HG03354 (cell line): Measurements from ENCODE around the gene MPPED1.

Experiments
- ATAC-seq: cut with Tn5 transposase; IDR thresholded peaks from one replicate; pipeline ENCODE4 v1.9.1; 2021; ENCODE audit warnings: mild to moderate bottlenecking; ENCODE audit not compliant: unreplicated experiment, poor library complexity, severe bottlenecking

Gene MPPED1

GRCh38 chr22:43510281-43511070 is 98.7 kb downstream of the MPPED1 start:
- no peak for ATAC-seq

DNA sequence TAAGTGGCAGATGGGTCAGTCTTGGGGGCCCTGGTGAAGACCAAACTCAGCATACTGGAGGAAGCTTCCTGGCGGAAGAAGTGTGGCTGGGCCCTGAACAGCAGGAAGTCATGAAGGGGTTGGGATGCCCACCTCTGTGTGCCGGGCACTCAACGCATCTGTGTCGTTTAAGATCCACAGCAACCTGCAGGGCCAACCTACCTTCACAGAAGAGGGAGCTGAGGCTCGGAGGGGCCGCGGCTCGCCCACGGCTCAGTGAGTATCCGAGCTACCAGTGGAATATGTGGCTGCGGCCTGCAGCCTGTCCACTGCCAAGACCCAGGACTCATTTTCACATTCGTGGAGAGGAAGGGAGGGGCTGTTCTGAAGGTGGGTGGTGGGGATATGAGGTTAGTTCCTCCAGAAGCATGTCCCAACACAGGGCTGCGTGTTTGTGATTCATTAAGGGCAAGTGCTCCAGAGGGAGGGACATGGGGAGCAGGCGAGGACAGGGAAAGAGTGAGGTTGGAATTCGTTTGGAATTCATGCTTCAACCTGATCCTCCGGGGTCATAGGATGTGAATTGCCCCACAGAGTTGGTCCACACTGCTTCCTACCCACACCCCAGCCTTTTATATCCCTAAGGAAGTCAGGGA is 99.6 kb downstream of the MPPED1 start:
- ATAC-seq, result no peak

- no peak for ATAC-seq
These were observed 100.5 kb downstream of the MPPED1 start for GRCh38 chr22:43512279-43512678.

DNA sequence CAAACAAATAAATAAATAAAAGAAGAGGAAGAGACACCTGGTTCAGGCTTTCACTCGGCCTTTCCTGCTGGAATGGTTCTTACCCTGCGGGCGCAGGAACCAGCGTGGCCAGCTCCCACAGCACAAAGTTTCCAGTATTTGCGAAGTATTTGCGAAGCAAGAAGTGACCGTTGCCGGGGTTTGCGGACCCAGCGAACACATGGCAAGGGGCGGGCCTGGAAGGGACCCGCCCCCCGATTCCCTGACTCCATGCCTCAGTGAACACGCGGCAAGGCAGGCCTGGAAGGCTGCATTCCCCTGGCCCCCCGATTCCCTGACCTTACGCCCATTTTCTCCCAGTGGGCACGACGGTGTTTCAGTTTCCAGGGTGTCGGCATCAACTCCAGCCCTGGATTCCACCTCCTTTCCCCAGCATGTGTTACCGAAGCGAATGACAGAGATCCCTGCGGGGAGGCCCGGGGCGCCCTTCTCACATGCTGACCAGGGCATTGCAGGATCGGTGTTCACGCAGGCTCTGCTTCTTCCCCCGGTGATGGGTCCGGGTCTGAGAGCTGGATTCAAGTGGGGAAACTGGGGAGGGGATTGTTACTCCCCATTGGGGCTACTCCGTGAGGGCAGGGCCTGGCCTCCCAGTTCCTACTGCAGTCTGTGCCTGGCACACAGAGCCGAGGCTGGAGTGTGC is 102.8 kb downstream of the MPPED1 start:
- no peak for ATAC-seq

GRCh38 chr22:43515411-43515810 is 103.6 kb downstream of the MPPED1 start:
- ATAC-seq, result no peak

GRCh38 chr22:43515902-43516301 is 104.1 kb downstream of the MPPED1 start:
- no peak for ATAC-seq

DNA sequence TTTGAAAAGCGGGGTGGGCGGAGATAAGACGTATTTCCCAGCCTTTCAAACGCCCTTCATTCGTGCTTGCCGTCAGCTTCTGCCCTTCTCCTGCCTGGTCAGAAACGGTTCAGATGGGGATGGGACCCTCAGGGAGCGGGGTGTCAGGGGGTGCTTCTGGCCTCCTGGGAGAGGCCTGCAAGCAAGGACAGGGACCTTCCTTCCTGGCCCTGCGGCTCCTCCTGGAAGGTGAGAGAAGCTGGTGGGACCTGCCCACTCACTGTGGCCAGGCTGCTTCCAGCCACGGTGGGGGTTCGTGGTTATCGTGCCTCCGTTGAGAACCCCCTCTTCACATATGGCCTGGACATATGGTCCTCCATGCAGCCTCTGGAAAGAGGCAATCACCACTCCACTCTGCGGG is 104.6 kb downstream of the MPPED1 start:
- no peak for ATAC-seq

- ATAC-seq, result no peak
These were observed 105.3 kb downstream of the MPPED1 start for GRCh38 chr22:43516996-43517635.

- no peak for ATAC-seq
These were observed 108.8 kb downstream of the MPPED1 start for GRCh38 chr22:43520632-43521039.

DNA sequence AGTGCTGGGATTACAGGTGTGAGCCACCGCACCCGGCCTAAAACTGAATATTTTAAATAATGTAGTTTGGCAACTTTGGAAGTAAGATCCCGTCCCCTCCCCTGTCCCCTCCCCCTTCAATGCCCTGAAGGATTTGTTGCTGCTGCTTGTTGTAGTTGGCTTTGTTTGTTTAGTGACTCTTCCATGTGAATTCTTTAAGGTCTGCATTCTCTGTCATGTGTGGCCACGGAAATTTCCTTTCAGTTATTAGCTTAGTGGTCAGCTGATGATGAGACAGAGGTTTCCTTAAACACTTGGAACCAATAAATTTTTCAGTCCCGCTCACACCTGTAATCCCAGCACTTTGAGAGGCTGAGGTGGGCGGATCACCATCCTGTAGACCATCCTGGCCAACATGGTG is 109.9 kb downstream of the MPPED1 start:
- ATAC-seq, result no peak

- no peak for ATAC-seq
These were observed 114.4 kb downstream of the MPPED1 start for GRCh38 chr22:43526117-43526655.

- no peak for ATAC-seq
These were observed 115.1 kb downstream of the MPPED1 start for GRCh38 chr22:43526946-43527345.

- ATAC-seq, result no peak
These were observed 117.0 kb downstream of the MPPED1 start for GRCh38 chr22:43528601-43529360.

GRCh38 chr22:43529461-43529860 is 117.6 kb downstream of the MPPED1 start:
- ATAC-seq, result no peak

GRCh38 chr22:43529934-43530333 is 118.1 kb downstream of the MPPED1 start:
- ATAC-seq, result no peak

DNA sequence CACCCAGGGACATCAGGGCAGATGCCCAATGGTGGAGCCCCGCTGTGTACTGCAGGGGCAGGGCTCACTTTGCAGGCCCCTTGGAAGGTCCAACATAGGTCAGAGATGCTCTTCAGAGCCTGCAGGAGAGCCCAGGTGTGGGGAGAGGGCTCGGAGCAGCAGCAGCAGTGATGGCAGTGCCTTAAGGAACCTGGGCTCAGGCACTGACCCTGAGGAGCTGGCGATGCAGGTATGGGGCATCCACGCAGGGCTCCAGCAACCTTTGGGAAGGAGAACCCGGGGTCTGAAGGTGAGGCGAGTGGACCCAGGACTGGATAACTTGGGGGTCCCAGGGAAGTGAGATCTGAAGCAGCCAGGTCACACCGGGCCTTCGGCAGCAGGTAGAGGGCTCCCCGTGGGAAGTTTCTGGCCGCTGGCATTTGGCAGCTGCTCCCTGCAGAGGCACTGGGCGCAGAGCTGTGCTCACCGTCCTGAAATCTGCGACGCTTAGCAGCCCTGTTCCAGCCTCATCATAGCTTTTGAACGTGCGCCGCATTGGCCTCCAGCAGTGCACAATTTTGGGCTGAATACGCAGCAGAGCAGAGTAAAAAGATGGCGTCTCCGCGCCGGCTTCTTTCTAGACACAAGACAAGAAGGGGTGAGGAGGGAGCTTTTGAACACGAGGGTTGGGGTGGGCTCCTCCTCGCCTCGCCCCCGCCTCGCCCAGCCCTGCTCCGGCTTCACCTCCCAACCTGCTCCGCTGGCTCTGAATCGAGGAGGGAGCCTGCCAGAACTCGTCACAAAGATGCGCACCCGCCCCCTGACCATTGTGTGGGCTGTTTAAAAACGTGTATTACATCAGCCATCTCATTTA is 118.8 kb downstream of the MPPED1 start:
- ATAC-seq, result no peak

DNA sequence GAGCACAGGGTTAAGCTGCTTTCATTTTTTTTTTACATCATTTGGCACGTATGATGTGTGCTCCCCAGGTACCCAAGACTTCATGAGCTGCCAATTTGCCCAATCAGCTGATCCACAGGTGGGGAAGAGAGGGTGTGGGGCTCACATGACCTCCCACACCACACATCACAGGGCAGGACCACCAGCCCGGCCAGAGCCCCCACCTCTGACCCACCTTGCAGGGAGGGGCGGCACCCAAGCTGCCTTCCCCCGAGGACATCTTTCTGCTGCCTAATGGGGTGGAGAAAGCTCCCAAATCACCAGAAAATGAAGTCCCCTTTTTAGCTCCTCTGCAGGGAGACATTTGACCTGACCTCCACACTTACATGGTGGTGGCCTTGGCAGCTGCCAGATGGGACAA is 119.8 kb downstream of the MPPED1 start:
- no peak for ATAC-seq

GRCh38 chr22:43532301-43533155 is 120.7 kb downstream of the MPPED1 start:
- no peak for ATAC-seq
